Measurements from ENCODE around the gene CAPS. TPM values are rescaled to one million over a fixed set of nuclear protein-coding genes. Genes with fewer than 3 reads are reported as not detected.

CAPS gene
- total RNA-seq, 1 experiment from 2014 or later: 5.3 TPM

DNA sequence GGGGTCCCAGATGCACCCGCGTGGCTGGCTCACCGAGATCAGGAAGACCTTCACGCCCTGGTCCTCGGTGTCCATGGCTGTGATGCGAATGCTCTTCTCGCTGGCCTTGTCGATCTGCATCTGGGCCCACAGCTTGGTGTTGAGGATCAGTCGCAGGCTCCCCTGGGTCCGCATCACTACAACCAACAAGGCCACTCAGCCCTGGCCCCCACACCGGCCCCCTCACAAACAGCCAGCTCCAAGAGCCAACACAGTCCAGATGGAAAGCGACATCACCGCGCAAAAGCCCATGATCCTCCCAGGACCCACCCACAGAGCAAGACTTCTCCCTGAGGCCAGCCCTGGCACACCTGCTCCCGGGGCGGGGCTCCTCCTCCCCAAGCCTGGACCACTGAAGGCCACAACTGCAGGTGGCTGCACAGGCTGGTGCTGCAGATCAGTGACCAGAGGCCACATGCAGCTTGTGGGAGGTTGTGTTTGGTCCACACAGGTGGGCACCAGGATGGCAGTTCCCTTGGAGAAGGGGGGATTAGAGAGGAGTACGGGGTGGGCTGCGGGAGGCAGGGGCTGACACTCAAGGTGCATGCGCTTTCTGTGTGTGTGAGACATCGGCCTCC lies 4.5 kb downstream of the CAPS start:
- Mint-ChIP-seq H3K4me3 (no peak overlapping the region), H3K27me3 (ENCODE audit: low read depth) (no peaks in the 10 kb centered on the region), H3K27ac (peak overlapping the region; percentile 41; the same call in 1 of the 2 replicates), H3K36me3 (peaks cover 31% of the 10 kb centered on the region), H3K9me3 (no peaks in the 10 kb centered on the region), H3K4me1 (no peaks in the 10 kb centered on the region)
- TF ChIP-seq TP53 (CRISPR knock-in tag; IDR thresholded peaks at IDR 0.05): no peak
- no peak for TF ChIP-seq JUN (CRISPR knock-in tag; IDR thresholded peaks at IDR 0.05)
- TF ChIP-seq, protein P1, sequence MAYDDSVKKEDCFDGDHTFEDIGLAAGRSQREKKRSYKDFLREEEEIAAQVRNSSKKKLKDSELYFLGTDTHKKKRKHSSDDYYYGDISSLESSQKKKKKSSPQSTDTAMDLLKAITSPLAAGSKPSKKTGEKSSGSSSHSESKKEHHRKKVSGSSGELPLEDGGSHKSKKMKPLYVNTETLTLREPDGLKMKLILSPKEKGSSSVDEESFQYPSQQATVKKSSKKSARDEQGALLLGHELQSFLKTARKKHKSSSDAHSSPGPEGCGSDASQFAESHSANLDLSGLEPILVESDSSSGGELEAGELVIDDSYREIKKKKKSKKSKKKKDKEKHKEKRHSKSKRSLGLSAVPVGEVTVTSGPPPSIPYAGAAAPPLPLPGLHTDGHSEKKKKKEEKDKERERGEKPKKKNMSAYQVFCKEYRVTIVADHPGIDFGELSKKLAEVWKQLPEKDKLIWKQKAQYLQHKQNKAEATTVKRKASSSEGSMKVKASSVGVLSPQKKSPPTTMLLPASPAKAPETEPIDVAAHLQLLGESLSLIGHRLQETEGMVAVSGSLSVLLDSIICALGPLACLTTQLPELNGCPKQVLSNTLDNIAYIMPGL (CRISPR knock-in tag; IDR thresholded peaks at IDR 0.05): no peak
- no peak for TF ChIP-seq RORB (CRISPR knock-in tag; IDR thresholded peaks at IDR 0.05)
- TF ChIP-seq FOXP1 (CRISPR knock-in tag; IDR thresholded peaks at IDR 0.05; ENCODE audit: borderline replicate concordance): no peak
- TF ChIP-seq, protein P2, sequence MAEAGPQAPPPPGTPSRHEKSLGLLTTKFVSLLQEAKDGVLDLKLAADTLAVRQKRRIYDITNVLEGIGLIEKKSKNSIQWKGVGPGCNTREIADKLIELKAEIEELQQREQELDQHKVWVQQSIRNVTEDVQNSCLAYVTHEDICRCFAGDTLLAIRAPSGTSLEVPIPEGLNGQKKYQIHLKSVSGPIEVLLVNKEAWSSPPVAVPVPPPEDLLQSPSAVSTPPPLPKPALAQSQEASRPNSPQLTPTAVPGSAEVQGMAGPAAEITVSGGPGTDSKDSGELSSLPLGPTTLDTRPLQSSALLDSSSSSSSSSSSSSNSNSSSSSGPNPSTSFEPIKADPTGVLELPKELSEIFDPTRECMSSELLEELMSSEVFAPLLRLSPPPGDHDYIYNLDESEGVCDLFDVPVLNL (CRISPR knock-in tag; IDR thresholded peaks at IDR 0.05; ENCODE audit: borderline replicate concordance, low read depth): no peak
- TF ChIP-seq, protein P3, sequence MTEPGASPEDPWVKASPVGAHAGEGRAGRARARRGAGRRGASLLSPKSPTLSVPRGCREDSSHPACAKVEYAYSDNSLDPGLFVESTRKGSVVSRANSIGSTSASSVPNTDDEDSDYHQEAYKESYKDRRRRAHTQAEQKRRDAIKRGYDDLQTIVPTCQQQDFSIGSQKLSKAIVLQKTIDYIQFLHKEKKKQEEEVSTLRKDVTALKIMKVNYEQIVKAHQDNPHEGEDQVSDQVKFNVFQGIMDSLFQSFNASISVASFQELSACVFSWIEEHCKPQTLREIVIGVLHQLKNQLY (CRISPR knock-in tag; IDR thresholded peaks at IDR 0.05): no peak
- TF ChIP-seq, protein P4, sequence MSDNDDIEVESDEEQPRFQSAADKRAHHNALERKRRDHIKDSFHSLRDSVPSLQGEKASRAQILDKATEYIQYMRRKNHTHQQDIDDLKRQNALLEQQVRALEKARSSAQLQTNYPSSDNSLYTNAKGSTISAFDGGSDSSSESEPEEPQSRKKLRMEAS (CRISPR knock-in tag; IDR thresholded peaks at IDR 0.05): no peak
- TF ChIP-seq, protein P5, sequence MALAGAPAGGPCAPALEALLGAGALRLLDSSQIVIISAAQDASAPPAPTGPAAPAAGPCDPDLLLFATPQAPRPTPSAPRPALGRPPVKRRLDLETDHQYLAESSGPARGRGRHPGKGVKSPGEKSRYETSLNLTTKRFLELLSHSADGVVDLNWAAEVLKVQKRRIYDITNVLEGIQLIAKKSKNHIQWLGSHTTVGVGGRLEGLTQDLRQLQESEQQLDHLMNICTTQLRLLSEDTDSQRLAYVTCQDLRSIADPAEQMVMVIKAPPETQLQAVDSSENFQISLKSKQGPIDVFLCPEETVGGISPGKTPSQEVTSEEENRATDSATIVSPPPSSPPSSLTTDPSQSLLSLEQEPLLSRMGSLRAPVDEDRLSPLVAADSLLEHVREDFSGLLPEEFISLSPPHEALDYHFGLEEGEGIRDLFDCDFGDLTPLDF (CRISPR knock-in tag; IDR thresholded peaks at IDR 0.05): no peak
- no peak for TF ChIP-seq IRF2 (CRISPR knock-in tag; IDR thresholded peaks at IDR 0.05; ENCODE audit: borderline replicate concordance, low read depth)
- TF ChIP-seq ZNF671 (CRISPR knock-in tag; IDR thresholded peaks at IDR 0.05): no peak
- ATAC-seq: no peak
- DNase-seq (ENCODE audit: low spot score): no peak
- POLR2A ChIA-PET: no interaction called here
- CTCF ChIA-PET: interaction anchor here (0.8 kb wide), 1 partner anchor 104 kb away, joined by 3 read pairs; no protein-coding TSS in a partner anchor

DNA sequence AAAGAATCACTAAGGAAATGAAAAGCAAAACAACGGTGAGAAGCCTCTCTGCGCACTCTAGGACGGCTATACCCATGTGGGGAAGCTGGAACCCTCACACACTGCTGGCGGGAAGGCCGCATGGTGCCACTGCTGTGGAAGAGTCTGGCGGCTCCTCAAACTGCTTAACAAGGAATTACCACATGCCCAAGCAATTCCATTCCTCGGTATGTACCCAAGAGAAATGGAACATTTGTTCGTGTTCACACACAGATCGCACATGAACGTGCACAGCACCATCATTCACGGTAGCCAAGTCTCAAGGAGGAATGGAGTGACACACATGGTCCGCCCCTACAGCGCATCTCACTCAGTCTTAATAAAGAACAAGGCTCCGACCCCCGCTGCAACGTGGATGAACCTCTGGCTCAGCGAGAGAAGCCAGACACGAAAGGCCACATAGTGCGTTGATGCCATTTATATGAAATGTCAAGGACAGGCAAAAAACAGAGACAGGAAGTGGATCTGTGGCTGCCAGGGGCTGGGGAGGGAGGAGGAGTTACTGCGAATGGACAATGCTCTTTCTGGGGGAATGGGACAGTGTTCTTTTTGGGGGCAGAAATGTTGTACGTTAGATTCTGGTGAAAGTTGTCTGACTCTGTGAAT lies 7.6 kb downstream of the CAPS start:
- CTCF ChIA-PET: interaction anchor here (1.5 kb wide), 1 partner anchor 101 kb away, joined by 3 read pairs; no protein-coding TSS in a partner anchor

More for the DNA sequence above, 7.6 kb downstream of the CAPS start:
- ATAC-seq (no peak), DNase-seq (ENCODE audit: low spot score) (no peak)
- H3K36me3 Mint-ChIP-seq: peaks cover 39% of the 10 kb centered on the region
- no peaks in the 10 kb centered on the region for H3K4me1 Mint-ChIP-seq
- no peak for TF ChIP-seq MYBL2 (CRISPR knock-in tag; IDR thresholded peaks at IDR 0.05)
- TF ChIP-seq, protein P6, sequence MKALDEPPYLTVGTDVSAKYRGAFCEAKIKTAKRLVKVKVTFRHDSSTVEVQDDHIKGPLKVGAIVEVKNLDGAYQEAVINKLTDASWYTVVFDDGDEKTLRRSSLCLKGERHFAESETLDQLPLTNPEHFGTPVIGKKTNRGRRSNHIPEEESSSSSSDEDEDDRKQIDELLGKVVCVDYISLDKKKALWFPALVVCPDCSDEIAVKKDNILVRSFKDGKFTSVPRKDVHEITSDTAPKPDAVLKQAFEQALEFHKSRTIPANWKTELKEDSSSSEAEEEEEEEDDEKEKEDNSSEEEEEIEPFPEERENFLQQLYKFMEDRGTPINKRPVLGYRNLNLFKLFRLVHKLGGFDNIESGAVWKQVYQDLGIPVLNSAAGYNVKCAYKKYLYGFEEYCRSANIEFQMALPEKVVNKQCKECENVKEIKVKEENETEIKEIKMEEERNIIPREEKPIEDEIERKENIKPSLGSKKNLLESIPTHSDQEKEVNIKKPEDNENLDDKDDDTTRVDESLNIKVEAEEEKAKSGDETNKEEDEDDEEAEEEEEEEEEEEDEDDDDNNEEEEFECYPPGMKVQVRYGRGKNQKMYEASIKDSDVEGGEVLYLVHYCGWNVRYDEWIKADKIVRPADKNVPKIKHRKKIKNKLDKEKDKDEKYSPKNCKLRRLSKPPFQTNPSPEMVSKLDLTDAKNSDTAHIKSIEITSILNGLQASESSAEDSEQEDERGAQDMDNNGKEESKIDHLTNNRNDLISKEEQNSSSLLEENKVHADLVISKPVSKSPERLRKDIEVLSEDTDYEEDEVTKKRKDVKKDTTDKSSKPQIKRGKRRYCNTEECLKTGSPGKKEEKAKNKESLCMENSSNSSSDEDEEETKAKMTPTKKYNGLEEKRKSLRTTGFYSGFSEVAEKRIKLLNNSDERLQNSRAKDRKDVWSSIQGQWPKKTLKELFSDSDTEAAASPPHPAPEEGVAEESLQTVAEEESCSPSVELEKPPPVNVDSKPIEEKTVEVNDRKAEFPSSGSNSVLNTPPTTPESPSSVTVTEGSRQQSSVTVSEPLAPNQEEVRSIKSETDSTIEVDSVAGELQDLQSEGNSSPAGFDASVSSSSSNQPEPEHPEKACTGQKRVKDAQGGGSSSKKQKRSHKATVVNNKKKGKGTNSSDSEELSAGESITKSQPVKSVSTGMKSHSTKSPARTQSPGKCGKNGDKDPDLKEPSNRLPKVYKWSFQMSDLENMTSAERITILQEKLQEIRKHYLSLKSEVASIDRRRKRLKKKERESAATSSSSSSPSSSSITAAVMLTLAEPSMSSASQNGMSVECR (CRISPR knock-in tag; IDR thresholded peaks at IDR 0.05; ENCODE audit: borderline replicate concordance): no peak
- no peak for TF ChIP-seq NR2C2 (CRISPR knock-in tag; IDR thresholded peaks at IDR 0.05)
- TF ChIP-seq, protein P7, sequence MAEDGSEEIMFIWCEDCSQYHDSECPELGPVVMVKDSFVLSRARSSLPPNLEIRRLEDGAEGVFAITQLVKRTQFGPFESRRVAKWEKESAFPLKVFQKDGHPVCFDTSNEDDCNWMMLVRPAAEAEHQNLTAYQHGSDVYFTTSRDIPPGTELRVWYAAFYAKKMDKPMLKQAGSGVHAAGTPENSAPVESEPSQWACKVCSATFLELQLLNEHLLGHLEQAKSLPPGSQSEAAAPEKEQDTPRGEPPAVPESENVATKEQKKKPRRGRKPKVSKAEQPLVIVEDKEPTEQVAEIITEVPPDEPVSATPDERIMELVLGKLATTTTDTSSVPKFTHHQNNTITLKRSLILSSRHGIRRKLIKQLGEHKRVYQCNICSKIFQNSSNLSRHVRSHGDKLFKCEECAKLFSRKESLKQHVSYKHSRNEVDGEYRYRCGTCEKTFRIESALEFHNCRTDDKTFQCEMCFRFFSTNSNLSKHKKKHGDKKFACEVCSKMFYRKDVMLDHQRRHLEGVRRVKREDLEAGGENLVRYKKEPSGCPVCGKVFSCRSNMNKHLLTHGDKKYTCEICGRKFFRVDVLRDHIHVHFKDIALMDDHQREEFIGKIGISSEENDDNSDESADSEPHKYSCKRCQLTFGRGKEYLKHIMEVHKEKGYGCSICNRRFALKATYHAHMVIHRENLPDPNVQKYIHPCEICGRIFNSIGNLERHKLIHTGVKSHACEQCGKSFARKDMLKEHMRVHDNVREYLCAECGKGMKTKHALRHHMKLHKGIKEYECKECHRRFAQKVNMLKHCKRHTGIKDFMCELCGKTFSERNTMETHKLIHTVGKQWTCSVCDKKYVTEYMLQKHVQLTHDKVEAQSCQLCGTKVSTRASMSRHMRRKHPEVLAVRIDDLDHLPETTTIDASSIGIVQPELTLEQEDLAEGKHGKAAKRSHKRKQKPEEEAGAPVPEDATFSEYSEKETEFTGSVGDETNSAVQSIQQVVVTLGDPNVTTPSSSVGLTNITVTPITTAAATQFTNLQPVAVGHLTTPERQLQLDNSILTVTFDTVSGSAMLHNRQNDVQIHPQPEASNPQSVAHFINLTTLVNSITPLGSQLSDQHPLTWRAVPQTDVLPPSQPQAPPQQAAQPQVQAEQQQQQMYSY (CRISPR knock-in tag; IDR thresholded peaks at IDR 0.05): no peak
- TF ChIP-seq FOXP1 (CRISPR knock-in tag; IDR thresholded peaks at IDR 0.05; ENCODE audit: borderline replicate concordance): no peak
- POLR2A ChIA-PET: no interaction called here
- H3K27me3 Mint-ChIP-seq (ENCODE audit: low read depth): no peaks in the 10 kb centered on the region
- no peaks in the 10 kb centered on the region for H3K9me3 Mint-ChIP-seq
- H3K4me3 Mint-ChIP-seq: no peak overlapping the region
- no peak overlapping the region for H3K27ac Mint-ChIP-seq
